Keratinocyte (primary cell): ENCODE results near the gene ANKRD18A. TPM values are rescaled to one million over a fixed set of nuclear protein-coding genes. Genes with fewer than 3 reads are reported as not detected.

ENCODE experiments used
- DNase-seq: peaks from one replicate; pipeline ENCODE4 v3.0.0-alpha.2; 2011; ENCODE audit warnings: low read depth, missing footprints, low spot score
- FAIRE-seq: peaks from 2 replicates; lab custom pipeline; 2011; peaks lifted over from hg19 to GRCh38; lab: Jason Lieb, UNC
- H2AFZ ChIP-seq: 2 replicates; pipeline ENCODE4 v1.6.0; 2012; ENCODE audit warnings: low read length, control low read depth, inconsistent platforms; ENCODE audit not compliant: control insufficient read depth
- H3K27ac ChIP-seq: 2 replicates; pipeline ENCODE4 v1.5.1; 2011; ENCODE audit warnings: low read length; ENCODE audit not compliant: control insufficient read depth, insufficient read depth
- H3K27me3 ChIP-seq: 3 replicates; pipeline ENCODE4 v1.6.0; 2011; ENCODE audit warnings: low read length; ENCODE audit not compliant: control insufficient read depth, insufficient read depth; ENCODE audit errors: extremely low read depth
- H3K36me3 ChIP-seq, 2 experiments: 2 replicates in 1 of 2; 3 replicates in 1 of 2; pipeline ENCODE4 v1.5.1; 2011; ENCODE audit warnings: low read length in 2 of 2, mild to moderate bottlenecking in 1 of 2; ENCODE audit not compliant: control insufficient read depth in 2 of 2, insufficient read depth in 2 of 2; ENCODE audit errors: extremely low read depth in 1 of 2
- H3K4me1 ChIP-seq: 3 replicates; pipeline ENCODE4 v1.5.1; 2011; ENCODE audit warnings: low read length; ENCODE audit not compliant: control insufficient read depth, insufficient read depth; ENCODE audit errors: extremely low read depth
- H3K4me2 ChIP-seq: 3 replicates; pipeline ENCODE4 v1.6.0; 2011; ENCODE audit warnings: low read depth, low read length; ENCODE audit not compliant: control insufficient read depth, insufficient read depth; ENCODE audit errors: extremely low read depth
- H3K4me3 ChIP-seq, 3 experiments: fragments of 200-600 bp in 1 of 3; sonication (generic) in 1 of 3; 2 replicates in 2 of 3; 3 replicates in 1 of 3; pipeline ENCODE4 v1.5.1; 2011 to 2016; ENCODE audit warnings: low read length in 3 of 3, mild to moderate bottlenecking in 3 of 3, control low read depth in 2 of 3, inconsistent platforms in 1 of 3, low read depth in 1 of 3, mixed read lengths in 1 of 3, mixed run types in 1 of 3, moderate library complexity in 1 of 3; ENCODE audit not compliant: control insufficient read depth in 2 of 3, insufficient read depth in 2 of 3; ENCODE audit errors: extremely low read depth in 1 of 3
- H3K79me2 ChIP-seq: 2 replicates; pipeline ENCODE4 v1.6.0; 2012; ENCODE audit warnings: low read length; ENCODE audit not compliant: control insufficient read depth, insufficient read depth
- H3K9ac ChIP-seq: 3 replicates; pipeline ENCODE4 v1.6.0; 2011; ENCODE audit warnings: low read length; ENCODE audit not compliant: control insufficient read depth, insufficient read depth; ENCODE audit errors: extremely low read depth
- H3K9me1 ChIP-seq: 3 replicates; pipeline ENCODE4 v1.6.0; 2011; ENCODE audit warnings: low read length; ENCODE audit not compliant: control insufficient read depth, insufficient read depth; ENCODE audit errors: extremely low read depth
- H3K9me3 ChIP-seq: 2 replicates; pipeline ENCODE4 v1.5.1; 2012; ENCODE audit warnings: low read depth, low read length; ENCODE audit not compliant: control insufficient read depth
- H4K20me1 ChIP-seq: 3 replicates; pipeline ENCODE4 v1.6.0; 2011; ENCODE audit warnings: low read length; ENCODE audit not compliant: control insufficient read depth, insufficient read depth; ENCODE audit errors: extremely low read depth
- EZH2 ChIP-seq: IDR thresholded peaks from one replicate; pipeline ENCODE4 v1.6.1; 2012; ENCODE audit warnings: inconsistent platforms, mild to moderate bottlenecking, low read length, moderate library complexity
- dilution Hi-C: fragments of 300-500 bp; cut with MboI; formaldehyde crosslinking; loops from one replicate; pipeline ENCODE4 v1.7.0; 2020; ENCODE audit warnings: low sequenced_read_pairs; ENCODE audit not compliant: extremely low pct_ligation_motif_present
- polyA plus RNA-seq, 5 experiments: library from polyadenylated mRNA; depleted of rRNA in 3 of 5; stranded (reverse) in 3 of 5; stranded (forward) in 1 of 5; unstranded in 1 of 5; fragments of >200 nt; gene quantifications; 1 replicate in 1 of 5; 2 replicates in 3 of 5; 3 replicates in 1 of 5; pipeline versions ENCODE4 v1.2.1 to v1.2.3, GENCODE V29; 2011 to 2012; ENCODE audit warnings: missing spikeins in 2 of 5, low read depth in 1 of 5, low replicate concordance in 1 of 5
- TF ChIP-seq, protein P1 (sequence below), 3 experiments: IDR thresholded peaks in 1 of 3; conservative IDR thresholded peaks in 1 of 3; optimal IDR thresholded peaks in 1 of 3; 2 replicates in 2 of 3; 3 replicates in 1 of 3; pipeline versions ENCODE3 to v1.5.1; 2011; ENCODE audit warnings: low read length in 3 of 3, mild to moderate bottlenecking in 3 of 3, moderate library complexity in 2 of 3, control low read depth in 1 of 3, inconsistent platforms in 1 of 3; ENCODE audit not compliant: insufficient read depth in 2 of 3; ENCODE audit errors: extremely low read depth in 1 of 3

ANKRD18A gene
- polyA plus RNA-seq, 1 donor (not counting 4 experiments of a cell fraction or from before 2014, with no cell fraction given): 4.5 TPM

DNA sequence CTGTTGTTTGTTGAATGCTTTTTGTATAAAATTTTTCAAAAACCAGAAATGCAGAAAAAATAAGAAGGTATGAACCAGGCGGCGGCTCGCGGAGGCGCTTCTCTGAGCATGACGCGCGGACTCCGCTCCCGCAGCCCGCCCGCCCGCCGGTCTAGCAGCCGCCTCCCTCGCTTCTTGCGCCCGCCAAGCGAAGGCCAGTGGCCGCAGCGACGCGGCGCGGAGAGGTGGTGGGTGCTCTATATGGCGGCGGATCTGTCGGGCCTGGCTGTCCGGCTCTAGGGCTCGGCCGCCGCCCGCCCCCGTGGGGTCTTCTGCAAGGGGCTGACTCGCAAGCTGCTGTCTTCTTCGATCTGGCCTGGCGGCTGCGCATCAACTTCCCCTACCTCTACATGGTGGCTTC is 93.8 kb downstream of the ANKRD18A start:
- Histone ChIP-seq H3K27ac (no peak overlapping the region), H3K36me3 (no peaks in the 10 kb centered on the region), H2AFZ (no peak overlapping the region), H4K20me1 (no peaks in the 10 kb centered on the region), H3K9ac (no peak overlapping the region), H3K9me1 (no peaks in the 10 kb centered on the region), H3K4me1 (no peaks in the 10 kb centered on the region), H3K27me3 (no peaks in the 10 kb centered on the region), H3K4me2 (no peak overlapping the region), H3K79me2 (no peaks in the 10 kb centered on the region), H3K9me3 (no peaks in the 10 kb centered on the region), H3K4me3 (no peak overlapping the region)
- TF ChIP-seq, protein P1, sequence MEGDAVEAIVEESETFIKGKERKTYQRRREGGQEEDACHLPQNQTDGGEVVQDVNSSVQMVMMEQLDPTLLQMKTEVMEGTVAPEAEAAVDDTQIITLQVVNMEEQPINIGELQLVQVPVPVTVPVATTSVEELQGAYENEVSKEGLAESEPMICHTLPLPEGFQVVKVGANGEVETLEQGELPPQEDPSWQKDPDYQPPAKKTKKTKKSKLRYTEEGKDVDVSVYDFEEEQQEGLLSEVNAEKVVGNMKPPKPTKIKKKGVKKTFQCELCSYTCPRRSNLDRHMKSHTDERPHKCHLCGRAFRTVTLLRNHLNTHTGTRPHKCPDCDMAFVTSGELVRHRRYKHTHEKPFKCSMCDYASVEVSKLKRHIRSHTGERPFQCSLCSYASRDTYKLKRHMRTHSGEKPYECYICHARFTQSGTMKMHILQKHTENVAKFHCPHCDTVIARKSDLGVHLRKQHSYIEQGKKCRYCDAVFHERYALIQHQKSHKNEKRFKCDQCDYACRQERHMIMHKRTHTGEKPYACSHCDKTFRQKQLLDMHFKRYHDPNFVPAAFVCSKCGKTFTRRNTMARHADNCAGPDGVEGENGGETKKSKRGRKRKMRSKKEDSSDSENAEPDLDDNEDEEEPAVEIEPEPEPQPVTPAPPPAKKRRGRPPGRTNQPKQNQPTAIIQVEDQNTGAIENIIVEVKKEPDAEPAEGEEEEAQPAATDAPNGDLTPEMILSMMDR (optimal IDR thresholded peaks at IDR 0.05 in 1 of 3, IDR thresholded peaks at IDR 0.05 in 1 of 3, conservative IDR thresholded peaks at IDR 0.05 in 1 of 3; ENCODE audit: extremely low read depth in 1 of 3, insufficient read depth in 2 of 3, low read length in 3 of 3): no peak
- TF ChIP-seq EZH2: no peak
- no peak for FAIRE-seq
- dilution Hi-C loops: no loop called here
- no peak for DNase-seq

DNA sequence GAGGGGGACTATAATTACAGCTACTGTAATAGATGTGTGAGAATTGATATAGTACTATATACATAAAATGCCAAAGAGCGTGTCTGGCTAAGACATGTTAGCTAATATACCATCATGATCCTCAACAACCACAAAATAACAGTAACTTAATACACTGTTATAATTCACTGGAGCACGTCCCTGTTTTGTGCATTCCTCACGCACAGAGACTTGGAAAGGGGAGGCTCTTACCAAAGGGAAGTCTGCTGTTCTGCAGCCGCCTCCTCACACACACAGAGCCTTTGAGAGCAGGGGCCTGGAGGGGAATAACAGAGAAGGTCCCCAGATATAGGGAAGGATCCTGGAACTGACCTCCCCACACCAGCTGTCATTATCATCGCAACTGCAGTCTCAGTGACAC is 97.3 kb downstream of the ANKRD18A start:
- no peak overlapping the region for H2AFZ ChIP-seq
- H3K4me2 ChIP-seq: no peak overlapping the region
- H3K27ac ChIP-seq: no peak overlapping the region
- no peaks in the 10 kb centered on the region for H3K9me1 ChIP-seq
- H3K27me3 ChIP-seq: no peaks in the 10 kb centered on the region
- H3K9ac ChIP-seq: no peak overlapping the region
- no peaks in the 10 kb centered on the region for H4K20me1 ChIP-seq
- H3K9me3 ChIP-seq: no peaks in the 10 kb centered on the region
- H3K36me3 ChIP-seq: no peaks in the 10 kb centered on the region
- H3K79me2 ChIP-seq: no peaks in the 10 kb centered on the region
- no peak for FAIRE-seq
- no peak for DNase-seq
- dilution Hi-C loops: no loop called here
- no peaks in the 10 kb centered on the region for H3K4me1 ChIP-seq
- no peak overlapping the region for H3K4me3 ChIP-seq
- TF ChIP-seq, protein P1 (optimal IDR thresholded peaks at IDR 0.05 in 1 of 3, IDR thresholded peaks at IDR 0.05 in 1 of 3, conservative IDR thresholded peaks at IDR 0.05 in 1 of 3; ENCODE audit: extremely low read depth in 1 of 3, insufficient read depth in 2 of 3, low read length in 3 of 3): no peak
